SH-SY5Y (cell line): ENCODE measurements around the gene TCF12.

Experiments
- GATA2 ChIP-seq: IDR thresholded peaks from 2 replicates; pipeline ENCODE4 v1.6.1; 2011; ENCODE audit warnings: mild to moderate bottlenecking, low read depth, low read length
- GATA3 ChIP-seq: IDR thresholded peaks from 2 replicates; pipeline ENCODE4 v1.6.1; 2011; ENCODE audit warnings: low read depth, mild to moderate bottlenecking, low read length, moderate library complexity

- TF ChIP-seq GATA2 (no peak), GATA3 (no peak)
These were observed 407.8 kb downstream of the TCF12 start for GRCh38 chr15:57326196-57326595.
